NCI-H510A treated with DMSO at 0.1 percent for 48 hours (cell line): ENCODE results near the gene KAT8.
"Not testable (repeated sequence)": the region's sequence is repeated elsewhere in the genome, so short reads cannot be mapped to it uniquely, and the experiment has no call there.

Experiments used
- DNase-seq: peaks from one replicate; lab custom pipeline; 2025; lab: John Stamatoyannopoulos, UW

KAT8 gene

GRCh38 chr16:31131841-31132271 is 14.4 kb downstream of the KAT8 start:
- DNase-seq: no peak

GRCh38 chr16:31132303-31132979 is 15.0 kb downstream of the KAT8 start:
- no peak for DNase-seq

- no peak for DNase-seq
Observed at GRCh38 chr16:31133046-31133501, 15.6 kb downstream of the KAT8 start.

- DNase-seq: no peak
Observed at GRCh38 chr16:31134091-31134571, 16.7 kb downstream of the KAT8 start.

- DNase-seq: no peak
Observed at GRCh38 chr16:31134625-31135534, 17.4 kb downstream of the KAT8 start.

GRCh38 chr16:31135535-31136286 is 18.2 kb downstream of the KAT8 start, which contains the start of gene PRSS8:
TSS of gene PRSS8 (minus strand) at chr16:31135727. CDS start at chr16:31135498, 229 bp downstream.
- no peak for DNase-seq

- DNase-seq: no peak
Observed at GRCh38 chr16:31136287-31136662, 18.8 kb downstream of the KAT8 start.

GRCh38 chr16:31136822-31137499 is 19.5 kb downstream of the KAT8 start:
- DNase-seq: not testable (repeated sequence)

GRCh38 chr16:31138621-31139578 is 21.4 kb downstream of the KAT8 start:
- no peak for DNase-seq

- DNase-seq: not testable (repeated sequence)
Observed at GRCh38 chr16:31141071-31141469, 23.6 kb downstream of the KAT8 start.

GRCh38 chr16:31141489-31142108 is 24.1 kb downstream of the KAT8 start:
- no peak for DNase-seq

GRCh38 chr16:31142109-31143010 is 24.9 kb downstream of the KAT8 start:
- peak; percentile 97 for DNase-seq

- no peak for DNase-seq
Observed at GRCh38 chr16:31143011-31143693, 25.7 kb downstream of the KAT8 start.

GRCh38 chr16:31143694-31144148 is 26.3 kb downstream of the KAT8 start:
- DNase-seq: no peak

- DNase-seq: not testable (repeated sequence)
Observed at GRCh38 chr16:31144418-31144817, 27.0 kb downstream of the KAT8 start.

- peak; percentile 62 for DNase-seq
Observed at GRCh38 chr16:31145398-31145990, 28.0 kb downstream of the KAT8 start.

- DNase-seq: no peak
Observed at GRCh38 chr16:31147574-31147973, 30.1 kb downstream of the KAT8 start.

- DNase-seq: no peak
Observed at GRCh38 chr16:31148281-31148728, 30.8 kb downstream of the KAT8 start.
